ENCODE measurements around the gene ARL15.

The ARL15 gene

GRCh38 chr5:54296386-54296785 lies 14.0 kb downstream of the ARL15 start:
- no peak overlapping the region for H3K4me3 ChIP-seq
- peaks cover 0 to 46% (median 22%) of the 10 kb centered on the region in 11 experiments; a peak in 12 of 22 replicates for H3K9me3 ChIP-seq (replicated peaks in 1 of 11)
- no peak overlapping the region for H3K9ac ChIP-seq
- H3K27me3 ChIP-seq, result no peaks in the 10 kb centered on the region
- peaks cover 0 to 41% (median 18%) of the 10 kb centered on the region in 11 experiments; a peak in 12 of 22 replicates for H4K20me1 ChIP-seq
- peak overlapping the region in 5 of 11 experiments; percentile 25 to 78 (median 41); a peak in 7 of 22 replicates for H3K4me2 ChIP-seq
- H3K4me1 ChIP-seq, result peaks cover 0 to 58% (median 21%) of the 10 kb centered on the region in 10 experiments; a peak in 17 of 20 replicates
- no peak for TF ChIP-seq Cebpa-rat (IDR thresholded peaks at IDR 0.05)
- H3K36me3 ChIP-seq, result peaks cover 0 to 15% (median 3%) of the 10 kb centered on the region in 11 experiments; a peak in 8 of 22 replicates
- H3K27ac ChIP-seq, result peak overlapping the region in 1 of 11 experiments; percentile 46; a peak in 2 of 22 replicates

GRCh38 chr5:54295651-54296276 lies 14.6 kb downstream of the ARL15 start:
- TF ChIP-seq Cebpa-rat (IDR thresholded peaks at IDR 0.05), result no peak
- Histone ChIP-seq H3K4me3 (no peak overlapping the region), H3K27me3 (no peaks in the 10 kb centered on the region), H3K27ac (peak overlapping the region in 3 of 11 experiments; percentile 44 to 46 (median 45); a peak in 4 of 22 replicates), H3K4me2 (peak overlapping the region in 6 of 11 experiments; percentile 23 to 78 (median 40); a peak in 9 of 22 replicates), H4K20me1 (peaks cover 0 to 40% (median 16%) of the 10 kb centered on the region in 11 experiments; a peak in 12 of 22 replicates), H3K4me1 (peaks cover 0 to 51% (median 15%) of the 10 kb centered on the region in 10 experiments; a peak in 13 of 20 replicates), H3K36me3 (peaks cover 0 to 15% (median 3%) of the 10 kb centered on the region in 11 experiments; a peak in 8 of 22 replicates), H3K9me3 (replicated peaks in 1 of 11) (peaks cover 0 to 44% (median 21%) of the 10 kb centered on the region in 11 experiments; a peak in 12 of 22 replicates), H3K9ac (peak overlapping the region in 2 of 11 experiments; percentile 39 to 47; a peak in 3 of 22 replicates)

- Histone ChIP-seq H4K20me1 (peaks cover 0 to 49% (median 16%) of the 10 kb centered on the region in 11 experiments; a peak in 13 of 22 replicates), H3K36me3 (peaks cover 0 to 17% (median 3%) of the 10 kb centered on the region in 11 experiments; a peak in 8 of 22 replicates), H3K4me1 (peaks cover 0 to 41% (median 12%) of the 10 kb centered on the region in 10 experiments; a peak in 13 of 20 replicates), H3K4me2 (no peak overlapping the region), H3K4me3 (no peak overlapping the region), H3K9me3 (replicated peaks in 1 of 11) (peaks cover 4 to 42% (median 20%) of the 10 kb centered on the region in 11 experiments; a peak in 19 of 22 replicates), H3K27me3 (no peaks in the 10 kb centered on the region), H3K27ac (no peak overlapping the region), H3K9ac (no peak overlapping the region)
- no peak for TF ChIP-seq Cebpa-rat (IDR thresholded peaks at IDR 0.05)
These were observed 16.2 kb downstream of the ARL15 start for GRCh38 chr5:54294097-54294667.

GRCh38 chr5:54292866-54293265 lies 17.5 kb downstream of the ARL15 start:
- peaks cover 0 to 36% (median 11%) of the 10 kb centered on the region in 10 experiments; a peak in 11 of 20 replicates for H3K4me1 ChIP-seq
- H3K4me3 ChIP-seq, result no peak overlapping the region
- no peak for TF ChIP-seq Cebpa-rat (IDR thresholded peaks at IDR 0.05)
- no peak overlapping the region for H3K9ac ChIP-seq
- peaks cover 0 to 13% (median 6%) of the 10 kb centered on the region in 11 experiments; a peak in 4 of 22 replicates for H3K36me3 ChIP-seq
- peaks cover 0 to 50% (median 16%) of the 10 kb centered on the region in 11 experiments; a peak in 13 of 22 replicates for H4K20me1 ChIP-seq
- H3K27ac ChIP-seq, result no peak overlapping the region
- no peaks in the 10 kb centered on the region for H3K27me3 ChIP-seq
- H3K9me3 ChIP-seq (replicated peaks in 1 of 11), result peaks cover 16 to 45% (median 23%) of the 10 kb centered on the region in 11 experiments
- no peak overlapping the region for H3K4me2 ChIP-seq

GRCh38 chr5:54291498-54291897 lies 18.9 kb downstream of the ARL15 start:
- no peak for TF ChIP-seq Cebpa-rat (IDR thresholded peaks at IDR 0.05)
- no peak overlapping the region for H3K4me2 ChIP-seq
- H3K36me3 ChIP-seq, result peaks cover 0 to 27% (median 16%) of the 10 kb centered on the region in 11 experiments; a peak in 13 of 22 replicates
- H4K20me1 ChIP-seq, result peaks cover 0 to 49% (median 9%) of the 10 kb centered on the region in 11 experiments; a peak in 13 of 22 replicates
- H3K4me3 ChIP-seq, result no peak overlapping the region
- peaks cover 30 to 59% (median 36%) of the 10 kb centered on the region in 11 experiments for H3K9me3 ChIP-seq (replicated peaks in 1 of 11)
- no peaks in the 10 kb centered on the region for H3K27me3 ChIP-seq
- no peak overlapping the region for H3K9ac ChIP-seq
- no peak overlapping the region for H3K27ac ChIP-seq
- H3K4me1 ChIP-seq, result peaks cover 0 to 24% (median 10%) of the 10 kb centered on the region in 10 experiments; a peak in 11 of 20 replicates

- H3K4me3 ChIP-seq, result no peak overlapping the region
These were observed 20.6 kb downstream of the ARL15 start for GRCh38 chr5:54289769-54290168.

GRCh38 chr5:54288568-54289217 lies 21.7 kb downstream of the ARL15 start:
- peaks cover 0 to 24% (median 0%) of the 10 kb centered on the region in 11 experiments; a peak in 6 of 22 replicates for H4K20me1 ChIP-seq
- no peak overlapping the region for H3K4me2 ChIP-seq
- peaks cover 0 to 5% (median 0%) of the 10 kb centered on the region in 10 experiments; a peak in 2 of 20 replicates for H3K4me1 ChIP-seq
- TF ChIP-seq Cebpa-rat (IDR thresholded peaks at IDR 0.05), result no peak
- no peak overlapping the region for H3K27ac ChIP-seq
- H3K9ac ChIP-seq, result no peak overlapping the region
- H3K36me3 ChIP-seq, result peaks cover 0 to 31% (median 16%) of the 10 kb centered on the region in 11 experiments; a peak in 13 of 22 replicates
- H3K4me3 ChIP-seq, result no peak overlapping the region
- peaks cover 36 to 71% (median 55%) of the 10 kb centered on the region in 11 experiments for H3K9me3 ChIP-seq (replicated peaks in 1 of 11)
- no peaks in the 10 kb centered on the region for H3K27me3 ChIP-seq

More at GRCh38 chr5:54289769-54290168, 20.6 kb downstream of the ARL15 start:
- Histone ChIP-seq H3K36me3 (peaks cover 0 to 31% (median 16%) of the 10 kb centered on the region in 11 experiments; a peak in 13 of 22 replicates), H3K27me3 (no peaks in the 10 kb centered on the region), H3K4me1 (peaks cover 0 to 7% (median 0%) of the 10 kb centered on the region in 10 experiments; a peak in 4 of 20 replicates), H3K4me2 (peak overlapping the region in 1 of 11 experiments; percentile 15; a peak in 1 of 22 replicates), H3K27ac (no peak overlapping the region), H3K9ac (no peak overlapping the region), H3K9me3 (replicated peaks in 1 of 11) (peaks cover 36 to 69% (median 47%) of the 10 kb centered on the region in 11 experiments), H4K20me1 (peaks cover 0 to 33% (median 0%) of the 10 kb centered on the region in 11 experiments; a peak in 6 of 22 replicates)
- TF ChIP-seq Cebpa-rat (IDR thresholded peaks at IDR 0.05), result no peak

- H3K27me3 ChIP-seq, result no peaks in the 10 kb centered on the region
- H4K20me1 ChIP-seq, result peaks cover 0 to 19% (median 0%) of the 10 kb centered on the region in 11 experiments; a peak in 7 of 22 replicates
- H3K27ac ChIP-seq, result no peak overlapping the region
- H3K4me1 ChIP-seq, result peaks cover 0 to 5% (median 0%) of the 10 kb centered on the region in 10 experiments; a peak in 2 of 20 replicates
- TF ChIP-seq Cebpa-rat (IDR thresholded peaks at IDR 0.05), result no peak
- no peak overlapping the region for H3K4me2 ChIP-seq
- peaks cover 36 to 61% (median 54%) of the 10 kb centered on the region in 11 experiments for H3K9me3 ChIP-seq (replicated peaks in 1 of 11)
- H3K36me3 ChIP-seq, result peaks cover 0 to 31% (median 16%) of the 10 kb centered on the region in 11 experiments; a peak in 13 of 22 replicates
- H3K9ac ChIP-seq, result no peak overlapping the region
- H3K4me3 ChIP-seq, result no peak overlapping the region
These were observed 24.7 kb downstream of the ARL15 start for GRCh38 chr5:54285686-54286085.
